Common myeloid progenitor, CD34-positive (primary cell): Measurements from ENCODE around the gene SWAP70.

Experiments
- CTCF ChIA-PET: fragments of 350-600 bp; sonication (Branson Sonifier 250); formaldehyde crosslinking; loops from one replicate; lab custom pipeline; 2021; ENCODE audit warnings: antibody characterized with exemption; lab: Charles Lee
- POLR2A ChIA-PET: fragments of 350-600 bp; sonication (Branson Sonifier 250); formaldehyde crosslinking; loops from one replicate; lab custom pipeline; 2021; ENCODE audit warnings: antibody characterized with exemption; lab: Charles Lee
- DNase-seq, 3 donors: peaks; one replicate each; pipeline versions ENCODE4 v3.0.0 to v3.0.0-alpha.2; 2013
- H3K27ac ChIP-seq, 2 experiments: 1 replicate in 1 of 2; 2 replicates in 1 of 2; pipeline ENCODE4 v1.7.0; 2013; ENCODE audit warnings: inconsistent platforms in 2 of 2, low read length in 2 of 2, mild to moderate bottlenecking in 2 of 2, low read depth in 1 of 2, moderate library complexity in 1 of 2; ENCODE audit not compliant: severe bottlenecking in 2 of 2, insufficient read depth in 1 of 2, poor library complexity in 1 of 2
- H3K27me3 ChIP-seq, 5 experiments: replicated peaks in 2 of 5; 1 replicate in 3 of 5; 2 replicates in 2 of 5; pipeline versions ENCODE4 v1.6.1 to v1.7.0; 2013; ENCODE audit warnings: low read length in 4 of 5, mild to moderate bottlenecking in 2 of 5, moderate library complexity in 2 of 5, inconsistent platforms in 1 of 5; ENCODE audit not compliant: insufficient read depth in 5 of 5, control insufficient read depth in 4 of 5
- H3K36me3 ChIP-seq, 4 experiments: 1 replicate in 2 of 4; 2 replicates in 2 of 4; pipeline versions ENCODE4 v1.6.1 to v1.7.0; 2013; ENCODE audit warnings: low read length in 3 of 4, control low read depth in 1 of 4, mild to moderate bottlenecking in 1 of 4; ENCODE audit not compliant: control insufficient read depth in 4 of 4, insufficient read depth in 4 of 4
- H3K4me1 ChIP-seq, 4 experiments: 1 replicate in 3 of 4; 2 replicates in 1 of 4; pipeline versions ENCODE4 v1.6.1 to v1.7.1; 2013; ENCODE audit warnings: low read length in 3 of 4, mild to moderate bottlenecking in 3 of 4, control low read depth in 1 of 4, inconsistent platforms in 1 of 4, moderate library complexity in 1 of 4; ENCODE audit not compliant: control insufficient read depth in 4 of 4, insufficient read depth in 4 of 4; ENCODE audit errors: control extremely low read depth in 1 of 4
- H3K4me3 ChIP-seq, 7 experiments: 1 replicate in 4 of 7; 2 replicates in 3 of 7; pipeline versions ENCODE4 v1.5.1 to v1.7.0; 2013; ENCODE audit warnings: mild to moderate bottlenecking in 7 of 7, low read length in 6 of 7, moderate library complexity in 6 of 7, inconsistent platforms in 2 of 7, low read depth in 2 of 7, control low read depth in 1 of 7; ENCODE audit not compliant: insufficient read depth in 4 of 7, control insufficient read depth in 1 of 7; ENCODE audit errors: extremely low read depth in 1 of 7
- H3K9me3 ChIP-seq, 5 experiments: 1 replicate in 4 of 5; 2 replicates in 1 of 5; pipeline versions ENCODE4 v1.6.1 to v1.7.1; 2013; ENCODE audit warnings: low read length in 4 of 5, mild to moderate bottlenecking in 2 of 5, inconsistent platforms in 1 of 5, low read depth in 1 of 5, moderate library complexity in 1 of 5; ENCODE audit not compliant: control insufficient read depth in 4 of 5, insufficient read depth in 2 of 5; ENCODE audit errors: control extremely low read depth in 1 of 5
- WGBS: methylation state at CpG from one replicate; pipeline ENCODE4 v1.1.5; 2013; ENCODE audit not compliant: insufficient coverage; 5-methylcytosine and 5-hydroxymethylcytosine counted together

The SWAP70 gene

DNA sequence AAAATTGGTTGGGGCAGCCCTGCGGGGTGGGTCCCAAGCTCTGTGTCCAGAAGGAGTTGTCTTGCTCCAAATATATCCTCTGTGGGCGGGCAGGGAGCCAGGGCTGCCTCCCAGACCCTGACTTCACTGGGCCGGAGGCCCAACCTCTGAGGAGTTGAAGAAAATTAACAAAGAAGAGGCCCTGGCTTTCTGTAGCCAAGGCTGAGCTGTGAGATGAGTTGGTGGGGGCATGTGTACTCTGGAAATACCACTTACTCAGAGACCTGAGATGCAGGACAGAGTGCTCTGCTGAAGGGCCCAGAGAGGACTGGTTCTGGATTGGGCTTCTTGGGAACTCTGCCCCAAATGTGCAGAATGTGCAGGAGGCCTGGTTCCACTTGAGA, 96.3 kb downstream of the SWAP70 start:
- ChIA-PET CTCF (interaction anchor here (0.9 to 3.5 kb wide), 7 partner anchors 147 to 606 kb away, joined by 3 to 16 read pairs (median 5); partner anchors contain the start of gene ADM), POLR2A (no interaction called here)
- H3K36me3 ChIP-seq = no peaks in the 10 kb centered on the region
- no peak overlapping the region for H3K27ac ChIP-seq
- peaks cover 12 to 52% (median 48%) of the 10 kb centered on the region in 4 experiments for H3K4me1 ChIP-seq
- DNase-seq = no peak
- whole genome bisulfite sequencing = 81% methylated on average over 2 of the region's 3 CpGs
- no peaks in the 10 kb centered on the region for H3K9me3 ChIP-seq
- no peaks in the 10 kb centered on the region for H3K27me3 ChIP-seq
- no peak overlapping the region for H3K4me3 ChIP-seq

GRCh38 chr11:9761441-9761945, 97.6 kb downstream of the SWAP70 start:
- no peak overlapping the region for H3K4me3 ChIP-seq
- no peaks in the 10 kb centered on the region for H3K9me3 ChIP-seq
- H3K27ac ChIP-seq = no peak overlapping the region
- H3K4me1 ChIP-seq = peaks cover 6 to 39% (median 35%) of the 10 kb centered on the region in 4 experiments
- no peak for DNase-seq
- 94% methylated on average over 6 of the region's 6 CpGs for WGBS
- no peaks in the 10 kb centered on the region for H3K36me3 ChIP-seq
- ChIA-PET POLR2A (no interaction called here), CTCF (no interaction called here)
- no peaks in the 10 kb centered on the region for H3K27me3 ChIP-seq

DNA sequence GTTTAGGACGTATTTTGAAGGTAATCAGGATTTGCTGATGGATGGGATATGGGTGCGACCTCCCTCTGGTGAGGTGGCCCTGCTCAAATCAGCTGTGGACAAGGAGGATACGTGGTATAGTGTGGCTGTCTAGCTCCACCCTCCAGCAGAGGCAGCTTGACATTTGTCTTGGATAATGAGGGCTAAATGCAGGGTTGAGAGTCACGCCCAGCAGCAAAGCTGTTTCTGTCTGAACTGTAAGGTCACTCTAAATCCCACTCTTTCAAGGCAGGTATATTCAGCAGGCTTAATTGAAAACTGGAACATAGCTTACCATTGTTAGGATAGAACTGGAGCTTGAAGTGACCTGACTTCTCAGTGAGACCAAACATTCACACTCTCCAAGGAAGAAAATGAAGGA, 98.7 kb downstream of the SWAP70 start:
- Histone ChIP-seq H3K36me3 (no peaks in the 10 kb centered on the region), H3K27me3 (no peaks in the 10 kb centered on the region), H3K9me3 (no peaks in the 10 kb centered on the region), H3K4me1 (peaks cover 2 to 29% (median 25%) of the 10 kb centered on the region in 4 experiments), H3K27ac (no peak overlapping the region), H3K4me3 (no peak overlapping the region)
- CTCF ChIA-PET = interaction anchor here (1.3 kb wide), 1 partner anchor 210 kb away, joined by 7 read pairs; no protein-coding TSS in a partner anchor
- no peak for DNase-seq
- 94% methylated on average over 4 of the region's 4 CpGs for WGBS
- POLR2A ChIA-PET = no interaction called here

- DNase-seq = no peak
- WGBS = 100% methylated on average over 1 of the region's 1 CpG
- Histone ChIP-seq H3K27ac (no peak overlapping the region), H3K27me3 (no peaks in the 10 kb centered on the region), H3K36me3 (no peaks in the 10 kb centered on the region), H3K9me3 (no peaks in the 10 kb centered on the region), H3K4me3 (no peak overlapping the region), H3K4me1 (peaks cover 0 to 22% (median 20%) of the 10 kb centered on the region in 4 experiments)
- POLR2A ChIA-PET = no interaction called here
- CTCF ChIA-PET = interaction anchor here (1.0 to 1.3 kb wide), 2 partner anchors 33 to 210 kb away, joined by 3 to 7 read pairs; no protein-coding TSS in a partner anchor
Observed at GRCh38 chr11:9763301-9763700, 99.4 kb downstream of the SWAP70 start.

GRCh38 chr11:9765320-9766101, 101.6 kb downstream of the SWAP70 start:
- CTCF ChIA-PET = interaction anchor here (0.6 to 2.7 kb wide), 3 partner anchors 17 to 239 kb away, joined by 3 to 11 read pairs (median 3); no protein-coding TSS in a partner anchor
- Histone ChIP-seq H3K27me3 (no peaks in the 10 kb centered on the region), H3K36me3 (no peaks in the 10 kb centered on the region), H3K27ac (no peak overlapping the region), H3K4me3 (no peak overlapping the region), H3K4me1 (no peaks in the 10 kb centered on the region), H3K9me3 (no peaks in the 10 kb centered on the region)
- WGBS = 95% methylated on average over 5 of the region's 5 CpGs
- POLR2A ChIA-PET = no interaction called here
- no peak for DNase-seq

DNA sequence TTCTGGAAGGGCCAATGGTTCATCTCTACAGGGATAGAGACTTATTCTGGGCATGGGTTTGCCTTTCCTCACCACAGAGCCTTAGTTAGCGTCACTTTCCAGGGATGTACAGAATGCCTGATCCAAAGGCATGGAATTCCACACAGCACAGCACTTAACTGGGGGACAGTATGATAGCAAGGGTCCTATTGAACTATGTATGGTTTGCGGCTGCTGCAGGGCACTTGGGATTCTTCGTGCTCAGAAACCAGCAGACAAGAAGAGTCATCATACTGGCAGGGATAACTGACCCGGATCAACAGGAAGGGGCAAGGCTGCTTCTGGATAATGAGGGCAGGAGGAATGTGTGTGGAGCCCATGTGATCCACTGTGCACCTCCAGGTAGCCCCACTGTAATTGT, 105.7 kb downstream of the SWAP70 start:
- no peak for DNase-seq
- Histone ChIP-seq H3K36me3 (no peaks in the 10 kb centered on the region), H3K27ac (no peak overlapping the region), H3K4me3 (no peak overlapping the region), H3K9me3 (no peaks in the 10 kb centered on the region), H3K4me1 (no peaks in the 10 kb centered on the region), H3K27me3 (no peaks in the 10 kb centered on the region)
- ChIA-PET POLR2A (no interaction called here), CTCF (no interaction called here)
- WGBS = 96% methylated on average over 3 of the region's 4 CpGs

GRCh38 chr11:9771071-9771511, 107.2 kb downstream of the SWAP70 start:
- no CpG with 5 or more reads among the region's 1 CpG for WGBS
- H3K27me3 ChIP-seq = no peaks in the 10 kb centered on the region
- no peaks in the 10 kb centered on the region for H3K9me3 ChIP-seq
- CTCF ChIA-PET = no interaction called here
- H3K4me1 ChIP-seq = no peaks in the 10 kb centered on the region
- POLR2A ChIA-PET = no interaction called here
- DNase-seq = no peak
- no peak overlapping the region for H3K27ac ChIP-seq
- H3K4me3 ChIP-seq = no peak overlapping the region
- H3K36me3 ChIP-seq = no peaks in the 10 kb centered on the region
